HCT116 (cell line): ENCODE results near the gene PPP1R27. TPM values are rescaled to one million over a fixed set of nuclear protein-coding genes. Genes with fewer than 3 reads are reported as not detected.
A peak's percentile ranks its signal among the peaks of the same experiment; 100 is the strongest.

Experiments
- ATAC-seq: fragments of 200-7000 bp; cut with Tn5 transposase; 2 replicates; pipeline ENCODE4 v1.9.1; 2020; ENCODE audit warnings: mild to moderate bottlenecking, moderate library complexity
- Bru-seq: library from RNA; stranded (reverse); fragments of 400-500 nt; gene quantifications from one replicate; lab custom pipeline; 2021; lab: Mats Ljungman, UMichigan
- BruChase-seq, 2 experiments: library from RNA; stranded (reverse); fragments of 400-500 nt; gene quantifications; one replicate each; lab custom pipeline; 2021; lab: Mats Ljungman, UMichigan
- BruUV-seq: library from RNA; stranded (reverse); fragments of 400-500 nt; replicated peaks from 2 replicates; lab custom pipeline; 2021; lab: Mats Ljungman, UMichigan
- CTCF ChIA-PET: fragments of 300-600 bp; sonication (Branson Sonifier 250); formaldehyde crosslinking; loops from one replicate; lab custom pipeline; 2021; ENCODE audit warnings: antibody characterized with exemption; lab: Charles Lee
- POLR2A ChIA-PET: fragments of 300-600, 350-600 bp; sonication (Branson Sonifier 250); formaldehyde crosslinking; loops from one replicate; lab custom pipeline; 2021; ENCODE audit warnings: antibody characterized with exemption; lab: Charles Lee
- RAD21 ChIA-PET, 2 experiments: fragments of 300-600 bp; sonication (Branson Sonifier 250); formaldehyde crosslinking; loops; one replicate each; lab custom pipeline; 2023; ENCODE audit warnings: low total read pairs in 2 of 2; ENCODE audit not compliant: uncharacterized antibody in 2 of 2, unreplicated experiment in 2 of 2, low non-redundant PET in 1 of 2; lab: Charles Lee
- DNase-seq: peaks from one replicate; pipeline ENCODE4 v3.0.0-alpha.2; 2010; ENCODE audit warnings: low read depth, low spot score
- H2AFZ ChIP-seq: fragments of 200-600 bp; shearing (Covaris generic), sonication (generic); 2 replicates; pipeline ENCODE4 v1.6.1; 2017; ENCODE audit warnings: low read depth, mixed run types, mixed read lengths, antibody characterized with exemption, low read length; ENCODE audit not compliant: poor library complexity, severe bottlenecking
- H3K27ac ChIP-seq: 2 replicates; pipeline ENCODE4 v1.5.1; 2012; ENCODE audit warnings: low read depth, low read length
- H3K27me3 ChIP-seq: fragments of 200-600 bp; sonication (generic); 2 replicates; pipeline ENCODE4 v1.6.1; 2016; ENCODE audit warnings: mixed run types, low read length, mixed read lengths; ENCODE audit not compliant: insufficient read depth
- H3K36me3 ChIP-seq, 2 experiments: fragments of 200-500 bp in 1 of 2; fragments of 200-600 bp in 1 of 2; sonication (Bioruptor generic) in 1 of 2; sonication (generic) in 1 of 2; 2 replicates each; pipeline versions ENCODE4 v1.5.1 to v1.6.1; 2014 to 2016; ENCODE audit warnings: low read length in 2 of 2, inconsistent platforms in 1 of 2, mixed read lengths in 1 of 2, mixed run types in 1 of 2; ENCODE audit not compliant: insufficient read depth in 2 of 2, control insufficient read depth in 1 of 2
- H3K4me1 ChIP-seq, 2 experiments: fragments of 200-600 bp in 1 of 2; sonication (generic) in 1 of 2; 2 replicates each; pipeline versions ENCODE4 v1.5.1 to v1.6.1; 2012 to 2017; ENCODE audit warnings: low read length in 2 of 2, inconsistent platforms in 1 of 2, mild to moderate bottlenecking in 1 of 2, mixed read lengths in 1 of 2, mixed run types in 1 of 2, moderate library complexity in 1 of 2; ENCODE audit not compliant: insufficient read depth in 2 of 2, control insufficient read depth in 1 of 2
- H3K4me2 ChIP-seq: fragments of 200-600 bp; sonication (generic); 2 replicates; pipeline ENCODE4 v1.6.1; 2017; ENCODE audit warnings: mixed run types, low read length, mixed read lengths
- H3K4me3 ChIP-seq, 2 experiments: fragments of 200-600 bp in 1 of 2; sonication (generic) in 1 of 2; replicated peaks in 1 of 2; 2 replicates each; pipeline ENCODE4 v1.5.1; 2011 to 2016; ENCODE audit warnings: low read length in 2 of 2, control low read depth in 1 of 2, low read depth in 1 of 2, mild to moderate bottlenecking in 1 of 2, mixed read lengths in 1 of 2, mixed run types in 1 of 2
- H3K79me2 ChIP-seq: fragments of 200-600 bp; sonication (generic); 2 replicates; pipeline ENCODE4 v1.6.1; 2017; ENCODE audit warnings: mild to moderate bottlenecking, mixed run types, low read length, moderate library complexity, mixed read lengths; ENCODE audit not compliant: insufficient read depth
- H3K9ac ChIP-seq: fragments of 200-600 bp; sonication (generic); 2 replicates; pipeline ENCODE4 v1.6.1; 2016; ENCODE audit warnings: low read length, mixed read lengths
- H3K9me2 ChIP-seq: fragments of 200-600 bp; sonication (generic), shearing (Covaris generic); 2 replicates; pipeline ENCODE4 v1.6.1; 2017; ENCODE audit warnings: mixed run types, mild to moderate bottlenecking, moderate library complexity; ENCODE audit not compliant: insufficient read depth
- H3K9me3 ChIP-seq, 2 experiments: fragments of 200-500 bp in 1 of 2; fragments of 200-600 bp in 1 of 2; sonication (Bioruptor generic) in 1 of 2; sonication (generic) in 1 of 2; 2 replicates each; pipeline ENCODE4 v1.6.1; 2014 to 2017; ENCODE audit warnings: low read length in 2 of 2, mixed read lengths in 2 of 2, inconsistent platforms in 1 of 2, low read depth in 1 of 2, mild to moderate bottlenecking in 1 of 2, mixed run types in 1 of 2, moderate library complexity in 1 of 2; ENCODE audit not compliant: control insufficient read depth in 1 of 2, insufficient read depth in 1 of 2
- H4K20me1 ChIP-seq: fragments of 200-600 bp; sonication (generic), shearing (Covaris generic); 2 replicates; pipeline ENCODE4 v1.6.1; 2017; ENCODE audit warnings: mixed run types, mild to moderate bottlenecking, moderate library complexity; ENCODE audit not compliant: insufficient read depth
- CBX3 ChIP-seq: IDR thresholded peaks from 2 replicates; pipeline ENCODE4 v1.6.1; 2012; ENCODE audit warnings: low read depth
- EZH2 ChIP-seq: fragments of 200-600 bp; sonication (generic); IDR thresholded peaks from 2 replicates; pipeline ENCODE4 v1.6.1; 2017; ENCODE audit warnings: antibody characterized with exemption, mixed run types
- EZH2phosphoT487 ChIP-seq: fragments of 200-600 bp; IDR thresholded peaks from 2 replicates; pipeline ENCODE4 v1.6.1; 2018; ENCODE audit warnings: antibody characterized with exemption, borderline replicate concordance
- POLR2A ChIP-seq: IDR thresholded peaks from 2 replicates; pipeline ENCODE4 v1.7.0; 2011; ENCODE audit warnings: borderline replicate concordance; ENCODE audit not compliant: insufficient read depth, insufficient read length; ENCODE audit errors: extremely low read depth
- SIN3A ChIP-seq: IDR thresholded peaks from 2 replicates; pipeline ENCODE4 v1.6.1; 2012; ENCODE audit warnings: low read depth
- SP1 ChIP-seq: IDR thresholded peaks from 2 replicates; pipeline ENCODE4 v1.6.1; 2012; ENCODE audit warnings: low read depth
- SRF ChIP-seq: IDR thresholded peaks from 2 replicates; pipeline ENCODE4 v1.6.1; 2012; ENCODE audit warnings: low read depth
- TCF7L2 ChIP-seq: IDR thresholded peaks from 2 replicates; pipeline ENCODE4 v1.7.0; 2011; ENCODE audit warnings: borderline replicate concordance, inconsistent platforms; ENCODE audit not compliant: insufficient read depth, insufficient read length; ENCODE audit errors: extremely low read depth
- ZNF274 ChIP-seq: fragments of 200-500 bp; sonication (Bioruptor generic); IDR thresholded peaks from 2 replicates; pipeline ENCODE4 v1.6.1; 2014; ENCODE audit warnings: mild to moderate bottlenecking, low read depth, low read length, inconsistent platforms
- intact Hi-C: fragments of 100-400 bp; cut with micrococcal nuclease; formaldehyde crosslinking; loops from 2 replicates; pipeline ENCODE4 v1.10.0; 2022
- long read RNA-seq: library from polyadenylated mRNA; unstranded; transcript quantifications from one replicate; pipeline ENCODE4 v2.0.0, GENCODE V29; 2021; ENCODE audit not compliant: unreplicated experiment
- polyA plus RNA-seq: library from polyadenylated mRNA; unstranded; fragments of >200 nt; gene quantifications from 2 replicates; pipeline ENCODE4 v1.2.1, GENCODE V29; 2012; ENCODE audit warnings: missing spikeins
- total RNA-seq: library from RNA; stranded (reverse); gene quantifications from one replicate; pipeline ENCODE4 v1.2.1, GENCODE V29; 2021; ENCODE audit not compliant: unreplicated experiment
- TF ChIP-seq, protein P1 (sequence below), 3 experiments: fragments of 200-600 bp in 1 of 3; sonication (generic) in 1 of 3; IDR thresholded peaks in 2 of 3; conservative IDR thresholded peaks in 1 of 3; 2 replicates each; pipeline ENCODE4 v1.5.1; 2012 to 2017; ENCODE audit warnings: low read depth in 2 of 3, low read length in 2 of 3, antibody characterized with exemption in 1 of 3, borderline replicate concordance in 1 of 3, control low read depth in 1 of 3, mild to moderate bottlenecking in 1 of 3, mixed read lengths in 1 of 3, mixed run types in 1 of 3, moderate library complexity in 1 of 3; ENCODE audit not compliant: insufficient read depth in 1 of 3

Gene PPP1R27, protein sequence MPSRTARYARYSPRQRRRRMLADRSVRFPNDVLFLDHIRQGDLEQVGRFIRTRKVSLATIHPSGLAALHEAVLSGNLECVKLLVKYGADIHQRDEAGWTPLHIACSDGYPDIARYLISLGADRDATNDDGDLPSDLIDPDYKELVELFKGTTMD
- total RNA-seq: not detected
- 0.64 and 0.76 TPM in 2 replicates for polyA plus RNA-seq
- not detected for Bru-seq, nascent RNA
- percentile 6 among the genes with signal in this experiment for BruChase-seq, experiment 1, labeled RNA remaining after a 6-hour chase
- percentile 27 among the genes with signal in this experiment for BruChase-seq, experiment 2, labeled RNA remaining after a 2-hour chase
- long read RNA-seq, partial matches to known transcripts: 0 of 1 reads
- long read RNA-seq, other reads (novel, unspliced or antisense): 1 of 1 reads

DNA sequence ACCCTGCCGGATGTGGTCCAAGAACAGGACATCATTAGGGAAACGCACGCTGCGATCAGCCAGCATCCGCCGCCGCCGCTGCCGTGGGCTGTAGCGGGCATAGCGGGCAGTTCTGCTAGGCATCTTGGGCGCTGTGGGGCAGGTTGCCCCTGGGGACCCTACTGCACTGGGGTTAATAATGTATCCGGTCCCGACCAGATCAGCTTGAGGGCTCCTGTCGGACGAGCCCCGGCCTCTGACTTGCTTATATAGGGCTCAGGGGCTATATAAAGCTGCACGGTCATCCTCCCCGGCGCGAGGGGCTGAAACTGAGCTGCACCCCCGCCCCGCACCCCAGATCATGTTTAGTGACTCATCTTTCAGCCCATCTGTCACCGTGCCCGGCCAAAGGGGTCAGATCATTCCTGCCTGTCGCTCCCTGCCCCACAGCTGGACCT lies at the start of gene PPP1R27:
PPP1R27 (minus strand) TSS at position 220 of the 437 bp plus-strand sequence; CDS start at position 123, 97 bp downstream.
- H3K9me3 ChIP-seq: no peaks in the 10 kb centered on the region
- intact Hi-C loops: no loop called here
- H3K27ac ChIP-seq: peak within 1 kb of the TSS; percentile 90
- peaks cover 15% of the 10 kb centered on the region for H3K79me2 ChIP-seq
- no peak within 1 kb of the TSS for H2AFZ ChIP-seq
- no TSS peak for BruUV-seq
- H3K4me3 ChIP-seq: peak within 1 kb of the TSS; percentile 87 to 98
- 0 out of 4 replicates have a peak, but pooled peaks cover 0 to 7% of the 10 kb centered on the region in 2 experiments for H3K36me3 ChIP-seq
- ChIA-PET CTCF (no interaction called here), RAD21 (no interaction called here), POLR2A (no interaction called here)
- H3K4me2 ChIP-seq: peak within 1 kb of the TSS; percentile 98
- H3K9me2 ChIP-seq: no peaks in the 10 kb centered on the region
- peaks cover 17 to 32% of the 10 kb centered on the region in 2 experiments for H3K4me1 ChIP-seq
- peak within 1 kb of the TSS; percentile 98 for H3K9ac ChIP-seq
- TF ChIP-seq TCF7L2: no peak
- no peak for TF ChIP-seq EZH2phosphoT487
- TF ChIP-seq CBX3: no peak
- TF ChIP-seq ZNF274: no peak
- TF ChIP-seq EZH2: no peak
- no peak for TF ChIP-seq SIN3A
- TF ChIP-seq, protein P1, sequence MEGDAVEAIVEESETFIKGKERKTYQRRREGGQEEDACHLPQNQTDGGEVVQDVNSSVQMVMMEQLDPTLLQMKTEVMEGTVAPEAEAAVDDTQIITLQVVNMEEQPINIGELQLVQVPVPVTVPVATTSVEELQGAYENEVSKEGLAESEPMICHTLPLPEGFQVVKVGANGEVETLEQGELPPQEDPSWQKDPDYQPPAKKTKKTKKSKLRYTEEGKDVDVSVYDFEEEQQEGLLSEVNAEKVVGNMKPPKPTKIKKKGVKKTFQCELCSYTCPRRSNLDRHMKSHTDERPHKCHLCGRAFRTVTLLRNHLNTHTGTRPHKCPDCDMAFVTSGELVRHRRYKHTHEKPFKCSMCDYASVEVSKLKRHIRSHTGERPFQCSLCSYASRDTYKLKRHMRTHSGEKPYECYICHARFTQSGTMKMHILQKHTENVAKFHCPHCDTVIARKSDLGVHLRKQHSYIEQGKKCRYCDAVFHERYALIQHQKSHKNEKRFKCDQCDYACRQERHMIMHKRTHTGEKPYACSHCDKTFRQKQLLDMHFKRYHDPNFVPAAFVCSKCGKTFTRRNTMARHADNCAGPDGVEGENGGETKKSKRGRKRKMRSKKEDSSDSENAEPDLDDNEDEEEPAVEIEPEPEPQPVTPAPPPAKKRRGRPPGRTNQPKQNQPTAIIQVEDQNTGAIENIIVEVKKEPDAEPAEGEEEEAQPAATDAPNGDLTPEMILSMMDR (IDR thresholded peaks at IDR 0.05 in 2 of 3, conservative IDR thresholded peaks at IDR 0.05 in 1 of 3; ENCODE audit: borderline replicate concordance in 1 of 3, insufficient read depth in 1 of 3, low read depth in 2 of 3, low read length in 2 of 3): no peak
- TF ChIP-seq SP1: no peak
- no peak for TF ChIP-seq SRF
- TF ChIP-seq POLR2A: no peak
- H3K27me3 ChIP-seq: no peaks in the 10 kb centered on the region
- H4K20me1 ChIP-seq: no peaks in the 10 kb centered on the region
- no peak for DNase-seq
- no peak for ATAC-seq
